Skeletal muscle cell (primary cell): ENCODE measurements around the gene CHST14.
A peak's percentile ranks its signal among the peaks of the same experiment; 100 is the strongest.

Source experiments
- DNase-seq: peaks from one replicate; pipeline ENCODE4 v3.0.0-alpha.2; 2010; ENCODE audit warnings: low read depth
- H3K4me3 ChIP-seq: 2 replicates; pipeline ENCODE4 v1.5.1; 2011; ENCODE audit warnings: low read depth, mild to moderate bottlenecking, control low read depth, low read length, moderate library complexity

The CHST14 gene

GRCh38 chr15:40458495-40459371 lies 12.1 kb upstream of the CHST14 start:
- no peak for DNase-seq
- no peak overlapping the region for H3K4me3 ChIP-seq

GRCh38 chr15:40459391-40460015 lies 11.3 kb upstream of the CHST14 start:
- DNase-seq, result no peak
- no peak overlapping the region for H3K4me3 ChIP-seq

- no peak for DNase-seq
- no peak overlapping the region for H3K4me3 ChIP-seq
Measured at GRCh38 chr15:40460404-40460803, 10.4 kb upstream of the CHST14 start.

- DNase-seq, result no peak
- H3K4me3 ChIP-seq, result no peak overlapping the region
Measured at GRCh38 chr15:40461958-40462357, 8.8 kb upstream of the CHST14 start.

GRCh38 chr15:40463279-40463678 lies 7.5 kb upstream of the CHST14 start:
- DNase-seq, result no peak
- no peak overlapping the region for H3K4me3 ChIP-seq

- no peak for DNase-seq
- H3K4me3 ChIP-seq, result no peak overlapping the region
Measured at GRCh38 chr15:40463886-40464545, 6.8 kb upstream of the CHST14 start.

GRCh38 chr15:40464595-40465185 lies 6.1 kb upstream of the CHST14 start:
- DNase-seq, result no peak
- H3K4me3 ChIP-seq, result no peak overlapping the region

GRCh38 chr15:40465939-40466338 lies 4.8 kb upstream of the CHST14 start:
- H3K4me3 ChIP-seq, result no peak overlapping the region
- no peak for DNase-seq

GRCh38 chr15:40466426-40467260 lies 4.1 kb upstream of the CHST14 start:
- H3K4me3 ChIP-seq, result no peak overlapping the region
- DNase-seq, result no peak

GRCh38 chr15:40467261-40467615 lies 3.5 kb upstream of the CHST14 start:
- H3K4me3 ChIP-seq, result no peak overlapping the region
- DNase-seq, result no peak

GRCh38 chr15:40468898-40469331 lies 1.9 kb upstream of the CHST14 start:
- DNase-seq, result no peak
- no peak overlapping the region for H3K4me3 ChIP-seq

- DNase-seq, result no peak
- peak overlapping the region; percentile 66 for H3K4me3 ChIP-seq
Measured at GRCh38 chr15:40469776-40470390, 901 bp upstream of the CHST14 start.

GRCh38 chr15:40471105-40471807 lies 472 bp downstream of the CHST14 start:
- H3K4me3 ChIP-seq, result peak overlapping the region; percentile 66
- DNase-seq, result no peak

GRCh38 chr15:40471808-40472150 lies 995 bp downstream of the CHST14 start:
- no peak for DNase-seq

GRCh38 chr15:40472171-40472727 lies 1.5 kb downstream of the CHST14 start:
- H3K4me3 ChIP-seq, result peak overlapping the region; percentile 66
- no peak for DNase-seq

More at GRCh38 chr15:40471808-40472150, 995 bp downstream of the CHST14 start:
- H3K4me3 ChIP-seq, result peak overlapping the region; percentile 66

- no peak overlapping the region for H3K4me3 ChIP-seq
- DNase-seq, result no peak
Measured at GRCh38 chr15:40474581-40474980, 3.8 kb downstream of the CHST14 start.

- no peak overlapping the region for H3K4me3 ChIP-seq
- no peak for DNase-seq
Measured at GRCh38 chr15:40477642-40478327, 7.0 kb downstream of the CHST14 start.
